ENCODE results near the gene PRKAR1A.
"Not testable (repeated sequence)": the region's sequence is repeated elsewhere in the genome, so short reads cannot be mapped to it uniquely, and the experiment has no call there.

PRKAR1A gene

DNA sequence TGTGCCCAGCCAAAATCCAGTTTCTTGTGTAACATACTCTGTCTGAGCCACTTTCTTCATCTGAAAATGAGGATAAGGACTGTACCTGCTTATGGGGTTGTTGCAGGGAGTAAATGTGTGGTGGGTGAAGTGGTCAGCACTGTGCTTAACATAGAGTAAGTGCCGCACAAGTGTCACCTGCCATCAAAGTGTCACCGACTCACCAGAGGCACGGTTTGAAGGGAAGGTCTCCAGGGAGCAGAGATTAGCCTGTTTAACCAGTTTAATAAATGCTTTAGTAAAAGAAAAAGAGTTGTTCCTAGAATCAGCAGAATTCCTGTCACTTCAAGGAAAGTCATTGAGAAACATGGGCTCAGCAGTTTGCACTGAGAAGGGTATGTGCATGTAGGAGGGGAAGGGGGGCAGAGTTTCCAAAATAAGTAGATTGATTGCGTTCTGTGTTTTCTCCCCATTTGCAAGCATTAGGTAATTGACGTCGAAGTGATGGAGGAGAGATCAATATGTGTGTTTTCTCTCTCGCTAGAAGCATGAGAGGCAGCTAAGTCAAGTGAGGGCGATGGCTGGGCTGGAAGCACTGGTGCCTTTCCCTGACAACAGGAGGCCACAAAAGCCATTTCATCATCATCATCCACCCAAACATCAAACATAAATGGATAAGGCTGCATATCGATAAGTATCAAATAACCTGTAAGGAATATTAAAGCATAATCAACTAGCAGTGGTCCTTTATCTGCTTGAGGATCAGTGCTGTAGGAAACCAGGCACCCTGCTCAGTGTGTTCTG is 69.8 kb downstream of the PRKAR1A start:
- no peak for TF ChIP-seq ZFX (IDR thresholded peaks at IDR 0.05)
- TF ChIP-seq, protein P1, sequence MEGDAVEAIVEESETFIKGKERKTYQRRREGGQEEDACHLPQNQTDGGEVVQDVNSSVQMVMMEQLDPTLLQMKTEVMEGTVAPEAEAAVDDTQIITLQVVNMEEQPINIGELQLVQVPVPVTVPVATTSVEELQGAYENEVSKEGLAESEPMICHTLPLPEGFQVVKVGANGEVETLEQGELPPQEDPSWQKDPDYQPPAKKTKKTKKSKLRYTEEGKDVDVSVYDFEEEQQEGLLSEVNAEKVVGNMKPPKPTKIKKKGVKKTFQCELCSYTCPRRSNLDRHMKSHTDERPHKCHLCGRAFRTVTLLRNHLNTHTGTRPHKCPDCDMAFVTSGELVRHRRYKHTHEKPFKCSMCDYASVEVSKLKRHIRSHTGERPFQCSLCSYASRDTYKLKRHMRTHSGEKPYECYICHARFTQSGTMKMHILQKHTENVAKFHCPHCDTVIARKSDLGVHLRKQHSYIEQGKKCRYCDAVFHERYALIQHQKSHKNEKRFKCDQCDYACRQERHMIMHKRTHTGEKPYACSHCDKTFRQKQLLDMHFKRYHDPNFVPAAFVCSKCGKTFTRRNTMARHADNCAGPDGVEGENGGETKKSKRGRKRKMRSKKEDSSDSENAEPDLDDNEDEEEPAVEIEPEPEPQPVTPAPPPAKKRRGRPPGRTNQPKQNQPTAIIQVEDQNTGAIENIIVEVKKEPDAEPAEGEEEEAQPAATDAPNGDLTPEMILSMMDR (conservative IDR thresholded peaks at IDR 0.05) = no peak
- no peak overlapping the region for H3K27ac ChIP-seq

DNA sequence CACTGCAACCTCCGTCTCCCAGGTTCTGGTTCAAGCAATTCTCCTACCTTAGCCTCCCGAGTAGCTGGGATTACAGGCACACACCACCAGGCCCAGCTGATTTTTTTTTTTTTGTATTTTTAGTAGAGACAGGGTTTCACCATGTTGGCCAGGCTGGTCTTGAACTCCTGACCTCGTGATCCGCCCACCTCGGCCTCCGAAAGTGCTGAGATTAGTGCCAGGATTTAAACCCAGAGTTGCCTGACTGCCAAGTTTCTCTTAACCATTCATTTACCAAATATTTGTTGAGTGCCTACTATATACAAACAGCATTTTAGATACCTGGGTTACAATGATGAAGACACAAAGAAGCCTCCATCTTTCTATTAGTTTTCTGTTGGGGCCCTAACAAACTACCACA is 70.6 kb downstream of the PRKAR1A start:
- not testable (repeated sequence) for H3K27ac ChIP-seq

DNA sequence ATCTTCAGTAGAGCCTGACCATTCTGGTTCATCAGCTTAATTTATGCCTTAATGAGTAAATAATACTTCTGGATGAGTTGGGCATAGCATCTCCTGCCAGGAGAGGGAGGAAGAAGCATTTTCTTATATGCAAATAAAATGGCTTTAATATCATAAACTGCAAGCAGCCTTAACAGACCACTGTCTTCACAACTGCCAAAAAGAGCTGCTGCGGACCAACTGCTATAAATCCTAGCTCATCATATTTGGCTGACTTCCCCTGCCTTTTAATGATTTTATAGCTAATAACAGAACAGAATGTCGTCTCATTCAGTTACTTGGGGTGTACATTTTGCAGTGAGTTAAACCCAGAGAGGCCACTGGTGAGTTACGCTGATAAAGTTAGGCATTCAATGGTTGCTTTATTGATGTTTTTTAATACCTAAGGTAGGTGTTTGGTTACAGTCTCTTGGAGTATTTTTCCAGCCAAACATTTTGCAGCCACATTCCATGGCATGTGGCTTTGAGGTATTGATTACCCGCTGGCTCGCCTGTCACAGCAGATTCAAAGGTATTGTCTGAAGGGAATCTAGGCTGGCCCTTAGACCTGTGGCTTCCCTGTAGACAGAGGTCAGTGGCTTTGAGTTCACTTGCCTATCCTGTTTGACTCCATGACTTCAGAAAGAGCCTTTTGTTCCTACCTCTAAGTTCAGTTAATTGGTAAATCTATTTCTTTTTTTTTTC is 72.5 kb downstream of the PRKAR1A start:
- H3K27ac ChIP-seq = no peak overlapping the region
- no peak for TF ChIP-seq ZFX (IDR thresholded peaks at IDR 0.05)
- TF ChIP-seq, protein P1 (conservative IDR thresholded peaks at IDR 0.05) = no peak

DNA sequence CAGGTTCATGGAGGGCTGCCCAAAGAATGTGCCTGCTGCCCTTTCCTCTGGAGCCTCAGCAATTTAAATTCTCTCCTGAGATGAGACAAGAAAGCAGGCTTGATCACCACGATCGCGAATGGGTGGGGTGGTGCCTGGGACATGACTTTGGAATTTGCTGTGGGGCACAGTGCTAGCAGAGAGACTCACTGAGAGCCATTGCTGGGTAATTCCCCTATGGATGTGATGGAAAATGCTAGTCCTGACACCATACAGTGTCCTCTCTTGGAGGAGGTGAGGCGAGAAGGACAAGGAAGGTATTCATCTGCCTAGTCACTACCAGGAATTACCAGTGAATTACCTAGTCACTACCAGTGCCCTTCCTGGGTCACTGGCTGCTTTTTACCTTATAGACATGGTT is 73.4 kb downstream of the PRKAR1A start:
- H3K27ac ChIP-seq = no peak overlapping the region
- TF ChIP-seq, protein P1 (conservative IDR thresholded peaks at IDR 0.05) = no peak
- no peak for TF ChIP-seq ZFX (IDR thresholded peaks at IDR 0.05)

DNA sequence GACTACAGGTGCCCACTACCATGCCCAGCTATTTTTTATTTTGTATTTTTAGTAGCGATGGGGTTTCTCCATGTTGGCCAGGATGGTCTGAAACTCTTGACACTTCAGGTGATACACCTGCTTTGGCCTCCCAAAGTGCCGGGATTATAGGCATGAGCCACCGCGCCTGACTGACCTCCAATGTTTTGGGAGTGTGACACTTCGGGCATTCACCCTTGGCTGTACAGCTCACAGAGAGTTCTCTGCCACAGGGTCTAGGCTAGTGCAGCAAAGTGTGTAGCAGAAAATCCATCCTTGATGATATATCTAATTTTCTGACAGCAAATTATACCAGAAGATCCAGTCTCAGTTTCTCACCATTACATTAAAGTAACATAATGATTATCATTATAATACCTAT is 74.8 kb downstream of the PRKAR1A start:
- H3K27ac ChIP-seq = no peak overlapping the region
- no peak for TF ChIP-seq ZFX (IDR thresholded peaks at IDR 0.05)
- TF ChIP-seq, protein P1 (conservative IDR thresholded peaks at IDR 0.05) = no peak

DNA sequence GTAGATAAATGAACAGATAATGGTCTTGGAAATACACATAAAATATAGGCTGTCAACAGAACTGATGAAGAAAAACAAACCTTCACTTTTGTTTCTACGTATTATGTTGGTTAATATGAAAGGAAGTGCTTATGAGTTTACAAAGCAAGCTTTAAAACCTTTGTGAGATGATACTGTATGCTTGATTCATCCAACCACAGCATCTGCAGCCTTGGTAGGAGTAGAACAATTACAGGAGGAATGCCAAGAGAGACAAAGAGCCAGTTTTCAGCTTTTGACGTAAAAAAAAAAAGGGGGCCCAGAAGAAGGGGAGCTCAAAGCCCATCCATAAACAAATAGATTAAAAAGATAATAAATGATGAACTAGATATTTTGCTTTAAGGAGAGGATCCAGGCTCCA is 75.6 kb downstream of the PRKAR1A start:
- H3K27ac ChIP-seq = no peak overlapping the region
- TF ChIP-seq, protein P1 (conservative IDR thresholded peaks at IDR 0.05) = no peak
- no peak for TF ChIP-seq ZFX (IDR thresholded peaks at IDR 0.05)

DNA sequence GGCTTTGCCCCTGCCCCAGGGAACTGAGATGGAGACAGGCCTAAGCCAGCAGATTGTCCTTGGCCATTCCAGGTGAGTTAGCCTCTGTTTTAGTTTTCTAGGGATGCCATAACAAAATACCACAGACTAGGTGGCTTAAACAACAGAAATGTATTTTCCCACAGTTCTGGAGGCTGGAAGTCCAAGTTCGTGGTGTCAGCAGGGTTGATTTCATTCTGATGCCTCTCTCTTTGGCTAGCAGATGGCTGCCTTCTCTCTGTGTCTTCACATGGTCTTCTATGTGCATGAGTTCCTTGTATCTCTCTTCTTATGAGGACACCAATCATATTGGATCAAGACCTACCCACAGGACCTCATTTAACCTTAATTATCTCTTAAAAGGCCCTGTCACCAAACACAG is 76.1 kb downstream of the PRKAR1A start:
- TF ChIP-seq, protein P1 (conservative IDR thresholded peaks at IDR 0.05) = no peak
- TF ChIP-seq ZFX (IDR thresholded peaks at IDR 0.05) = no peak
- no peak overlapping the region for H3K27ac ChIP-seq

Measured in C4-2B (cell line).